ENCODE results near the gene CDC42BPB. TPM values are rescaled to one million over a fixed set of nuclear protein-coding genes. Genes with fewer than 3 reads are reported as not detected.

The CDC42BPB gene, protein sequence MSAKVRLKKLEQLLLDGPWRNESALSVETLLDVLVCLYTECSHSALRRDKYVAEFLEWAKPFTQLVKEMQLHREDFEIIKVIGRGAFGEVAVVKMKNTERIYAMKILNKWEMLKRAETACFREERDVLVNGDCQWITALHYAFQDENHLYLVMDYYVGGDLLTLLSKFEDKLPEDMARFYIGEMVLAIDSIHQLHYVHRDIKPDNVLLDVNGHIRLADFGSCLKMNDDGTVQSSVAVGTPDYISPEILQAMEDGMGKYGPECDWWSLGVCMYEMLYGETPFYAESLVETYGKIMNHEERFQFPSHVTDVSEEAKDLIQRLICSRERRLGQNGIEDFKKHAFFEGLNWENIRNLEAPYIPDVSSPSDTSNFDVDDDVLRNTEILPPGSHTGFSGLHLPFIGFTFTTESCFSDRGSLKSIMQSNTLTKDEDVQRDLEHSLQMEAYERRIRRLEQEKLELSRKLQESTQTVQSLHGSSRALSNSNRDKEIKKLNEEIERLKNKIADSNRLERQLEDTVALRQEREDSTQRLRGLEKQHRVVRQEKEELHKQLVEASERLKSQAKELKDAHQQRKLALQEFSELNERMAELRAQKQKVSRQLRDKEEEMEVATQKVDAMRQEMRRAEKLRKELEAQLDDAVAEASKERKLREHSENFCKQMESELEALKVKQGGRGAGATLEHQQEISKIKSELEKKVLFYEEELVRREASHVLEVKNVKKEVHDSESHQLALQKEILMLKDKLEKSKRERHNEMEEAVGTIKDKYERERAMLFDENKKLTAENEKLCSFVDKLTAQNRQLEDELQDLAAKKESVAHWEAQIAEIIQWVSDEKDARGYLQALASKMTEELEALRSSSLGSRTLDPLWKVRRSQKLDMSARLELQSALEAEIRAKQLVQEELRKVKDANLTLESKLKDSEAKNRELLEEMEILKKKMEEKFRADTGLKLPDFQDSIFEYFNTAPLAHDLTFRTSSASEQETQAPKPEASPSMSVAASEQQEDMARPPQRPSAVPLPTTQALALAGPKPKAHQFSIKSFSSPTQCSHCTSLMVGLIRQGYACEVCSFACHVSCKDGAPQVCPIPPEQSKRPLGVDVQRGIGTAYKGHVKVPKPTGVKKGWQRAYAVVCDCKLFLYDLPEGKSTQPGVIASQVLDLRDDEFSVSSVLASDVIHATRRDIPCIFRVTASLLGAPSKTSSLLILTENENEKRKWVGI (N-terminal part only)
- total RNA-seq, result under 1 TPM; 0.13 to 0.16 TPM

GRCh38 chr14:103057372-103058163 is at the start of gene CDC42BPB:
TSS of gene CDC42BPB (minus strand) at chr14:103057549. CDS start at chr14:103057173, 376 bp downstream.
- peak; percentile 91 for ATAC-seq
- peak; percentile 33 for DNase-seq
- H3K4me1 Mint-ChIP-seq (ENCODE audit: low read depth), result peaks cover 7% of the 10 kb centered on the region
- no peak within 1 kb of the TSS for H3K4me3 Mint-ChIP-seq
- CTCF ChIA-PET, result no interaction called here
- H3K27ac Mint-ChIP-seq, result no peak within 1 kb of the TSS
- H3K9me3 Mint-ChIP-seq (ENCODE audit: insufficient read depth), result no peaks in the 10 kb centered on the region
- POLR2A ChIA-PET, result no interaction called here
- H3K27me3 Mint-ChIP-seq (ENCODE audit: low read depth), result peaks cover 58% of the 10 kb centered on the region
- no peaks in the 10 kb centered on the region for H3K36me3 Mint-ChIP-seq (ENCODE audit: low read depth)

- peak; percentile 29 for DNase-seq
- Mint-ChIP-seq H3K4me1 (ENCODE audit: low read depth) (peaks cover 6% of the 10 kb centered on the region), H3K9me3 (ENCODE audit: insufficient read depth) (no peaks in the 10 kb centered on the region), H3K27me3 (ENCODE audit: low read depth) (peaks cover 30% of the 10 kb centered on the region), H3K36me3 (ENCODE audit: low read depth) (no peaks in the 10 kb centered on the region), H3K27ac (no peak overlapping the region), H3K4me3 (no peak overlapping the region)
- no peak for ATAC-seq
- ChIA-PET CTCF (interaction anchor here (0.7 to 3.0 kb wide), 24 partner anchors 7 to 243 kb away, joined by 3 to 42 read pairs (median 6); partner anchors contain the start of gene EXOC3L4), POLR2A (no interaction called here)
Measured at GRCh38 chr14:103105580-103106150, 48.3 kb upstream of the CDC42BPB start.

- peak; percentile 74 for DNase-seq
Measured at GRCh38 chr14:103104654-103105452, 47.5 kb upstream of the CDC42BPB start.

DNA sequence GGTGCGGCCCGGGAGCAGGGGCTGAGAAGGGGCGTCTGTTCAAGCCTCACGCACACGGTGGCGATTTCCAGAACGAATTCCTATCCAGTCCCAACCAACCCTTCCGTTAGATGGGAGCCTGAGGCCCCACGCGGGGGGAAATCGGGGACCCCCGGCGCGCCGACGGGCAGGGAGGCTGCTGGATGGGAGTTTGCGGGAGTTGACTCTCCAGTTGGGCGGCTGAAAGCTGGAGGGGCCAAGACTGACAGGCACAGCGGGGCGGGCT is 47.0 kb upstream of the CDC42BPB start:
- Mint-ChIP-seq H3K27ac (no peak overlapping the region), H3K4me3 (no peak overlapping the region), H3K4me1 (ENCODE audit: low read depth) (peaks cover 6% of the 10 kb centered on the region), H3K27me3 (ENCODE audit: low read depth) (peaks cover 30% of the 10 kb centered on the region), H3K36me3 (ENCODE audit: low read depth) (no peaks in the 10 kb centered on the region), H3K9me3 (ENCODE audit: insufficient read depth) (no peaks in the 10 kb centered on the region)
- ChIA-PET POLR2A (no interaction called here), CTCF (interaction anchor here (0.6 to 3.0 kb wide), 33 partner anchors 9 to 722 kb away, joined by 3 to 42 read pairs (median 5); partner anchors contain the start of genes EIF5 and EXOC3L4)
- no peak for ATAC-seq
- DNase-seq, result no peak

More at GRCh38 chr14:103104654-103105452, 47.5 kb upstream of the CDC42BPB start:
- H3K4me3 Mint-ChIP-seq, result no peak overlapping the region
- CTCF ChIA-PET, result interaction anchor here (0.6 to 3.0 kb wide), 39 partner anchors 8 to 721 kb away, joined by 3 to 42 read pairs (median 5); partner anchors contain the start of genes EIF5 and EXOC3L4
- H3K27me3 Mint-ChIP-seq (ENCODE audit: low read depth), result peaks cover 30% of the 10 kb centered on the region
- POLR2A ChIA-PET, result no interaction called here
- H3K4me1 Mint-ChIP-seq (ENCODE audit: low read depth), result peaks cover 6% of the 10 kb centered on the region
- H3K9me3 Mint-ChIP-seq (ENCODE audit: insufficient read depth), result no peaks in the 10 kb centered on the region
- peak overlapping the region; percentile 39 for H3K27ac Mint-ChIP-seq
- no peaks in the 10 kb centered on the region for H3K36me3 Mint-ChIP-seq (ENCODE audit: low read depth)
- peak; percentile 88 for ATAC-seq

GRCh38 chr14:103103461-103104388 is 46.4 kb upstream of the CDC42BPB start:
- ATAC-seq (no peak), DNase-seq (no peak)
- Mint-ChIP-seq H3K27ac (no peak overlapping the region), H3K4me3 (no peak overlapping the region), H3K9me3 (ENCODE audit: insufficient read depth) (no peaks in the 10 kb centered on the region), H3K4me1 (ENCODE audit: low read depth) (peaks cover 6% of the 10 kb centered on the region), H3K36me3 (ENCODE audit: low read depth) (no peaks in the 10 kb centered on the region), H3K27me3 (ENCODE audit: low read depth) (peaks cover 30% of the 10 kb centered on the region)
- CTCF ChIA-PET, result interaction anchor here (0.9 to 2.8 kb wide), 8 partner anchors 8 to 722 kb away, joined by 3 to 36 read pairs (median 10); partner anchors contain the start of gene EXOC3L4
- POLR2A ChIA-PET, result no interaction called here

- H3K27ac Mint-ChIP-seq, result no peak overlapping the region
- DNase-seq, result no peak
- H3K36me3 Mint-ChIP-seq (ENCODE audit: low read depth), result no peaks in the 10 kb centered on the region
- POLR2A ChIA-PET, result interaction anchor here (0.7 kb wide), 1 partner anchor 924 kb away, joined by 3 read pairs; no protein-coding TSS in a partner anchor
- no peak overlapping the region for H3K4me3 Mint-ChIP-seq
- no peak for ATAC-seq
- peaks cover 30% of the 10 kb centered on the region for H3K27me3 Mint-ChIP-seq (ENCODE audit: low read depth)
- peaks cover 6% of the 10 kb centered on the region for H3K4me1 Mint-ChIP-seq (ENCODE audit: low read depth)
- CTCF ChIA-PET, result no interaction called here
- H3K9me3 Mint-ChIP-seq (ENCODE audit: insufficient read depth), result no peaks in the 10 kb centered on the region
Measured at GRCh38 chr14:103102689-103103260, 45.4 kb upstream of the CDC42BPB start.

DNA sequence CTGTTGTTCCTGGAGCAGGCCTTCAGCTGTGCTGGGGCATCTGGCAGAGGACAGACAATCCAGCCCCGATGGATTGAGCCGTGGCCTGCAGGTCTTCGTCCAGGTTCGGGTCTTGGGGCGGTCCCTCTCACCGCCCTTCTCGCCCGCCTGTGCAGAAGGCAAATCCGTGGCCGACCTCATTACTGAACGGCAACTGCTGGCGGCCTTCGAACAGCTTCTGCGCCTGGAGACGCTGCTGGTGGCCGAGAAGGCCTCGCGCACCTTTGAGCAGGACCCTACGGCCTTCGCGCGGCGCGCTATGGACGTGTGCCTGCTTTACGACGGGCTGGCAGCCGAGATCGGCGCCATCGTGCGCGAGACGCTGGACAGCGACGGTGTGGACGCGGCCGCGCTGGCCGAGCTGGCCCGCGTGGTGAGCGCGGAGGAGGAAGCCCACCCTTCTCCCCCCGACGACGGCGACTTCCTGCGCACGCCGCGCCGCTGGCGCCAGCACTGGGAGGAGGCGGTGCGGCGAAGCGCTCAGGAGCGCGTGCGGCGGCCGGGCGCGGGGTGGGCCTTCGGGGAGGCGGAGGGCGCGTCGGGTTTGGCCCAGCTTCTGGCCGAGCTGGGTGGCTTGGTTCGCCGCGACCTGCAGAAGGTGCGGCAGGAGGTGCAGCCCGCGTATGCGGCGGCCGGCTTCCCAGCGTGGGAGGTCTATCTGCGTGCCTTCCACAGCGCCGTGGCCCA is 44.8 kb upstream of the CDC42BPB start:
- DNase-seq (no peak), ATAC-seq (no peak)
- Mint-ChIP-seq H3K36me3 (ENCODE audit: low read depth) (no peaks in the 10 kb centered on the region), H3K4me3 (no peak overlapping the region), H3K27me3 (ENCODE audit: low read depth) (peaks cover 30% of the 10 kb centered on the region), H3K9me3 (ENCODE audit: insufficient read depth) (no peaks in the 10 kb centered on the region), H3K4me1 (ENCODE audit: low read depth) (peaks cover 6% of the 10 kb centered on the region), H3K27ac (no peak overlapping the region)
- POLR2A ChIA-PET, result interaction anchor here (0.7 kb wide), 1 partner anchor 923 kb away, joined by 3 read pairs; no protein-coding TSS in a partner anchor
- CTCF ChIA-PET, result no interaction called here

GRCh38 chr14:103101257-103101962 is 44.1 kb upstream of the CDC42BPB start:
- H3K4me3 Mint-ChIP-seq, result no peak overlapping the region
- H3K27ac Mint-ChIP-seq, result no peak overlapping the region
- ChIA-PET CTCF (no interaction called here), POLR2A (no interaction called here)
- H3K36me3 Mint-ChIP-seq (ENCODE audit: low read depth), result no peaks in the 10 kb centered on the region
- peaks cover 6% of the 10 kb centered on the region for H3K4me1 Mint-ChIP-seq (ENCODE audit: low read depth)
- DNase-seq (no peak), ATAC-seq (no peak)
- no peaks in the 10 kb centered on the region for H3K9me3 Mint-ChIP-seq (ENCODE audit: insufficient read depth)
- H3K27me3 Mint-ChIP-seq (ENCODE audit: low read depth), result peaks cover 30% of the 10 kb centered on the region

Measured in activated CD8-positive, alpha-beta T cell treated with anti-CD3 and anti-CD28 coated beads, Interleukin-2, amount 10 ng/mL, durations not matched to agents 7 days and 5 days (primary cell).